PFSK-1 (cell line): ENCODE results near the gene SLC15A5.

Experiments
- FOXP2 ChIP-seq: optimal IDR thresholded peaks from 2 replicates; pipeline ENCODE3; 2011; ENCODE audit warnings: borderline replicate concordance, control low read depth, inconsistent platforms; ENCODE audit not compliant: insufficient read depth; ENCODE audit errors: extremely low read length, extremely low read depth
- POLR2AphosphoS5 ChIP-seq: IDR thresholded peaks from 2 replicates; pipeline ENCODE4 v1.6.1; 2012; ENCODE audit warnings: low read depth, mild to moderate bottlenecking, control low read depth, low read length, moderate library complexity
- SIN3A ChIP-seq: IDR thresholded peaks from 2 replicates; pipeline ENCODE4 v1.6.1; 2012; ENCODE audit warnings: mild to moderate bottlenecking, low read length, moderate library complexity, borderline replicate concordance; ENCODE audit not compliant: insufficient read depth

GRCh38 chr12:16282081-16282480 lies 4.6 kb upstream of the SLC15A5 start:
- TF ChIP-seq POLR2AphosphoS5: no peak
- no peak for TF ChIP-seq SIN3A
- TF ChIP-seq FOXP2: no peak
